GM18511 (cell line): ENCODE results near the gene DNAJC5.
"Not testable (repeated sequence)": the region's sequence is repeated elsewhere in the genome, so short reads cannot be mapped to it uniquely, and the experiment has no call there.

Source experiments
- ATAC-seq: cut with Tn5 transposase; IDR thresholded peaks from one replicate; pipeline ENCODE4 v1.9.1; 2021; ENCODE audit warnings: mild to moderate bottlenecking, moderate library complexity; ENCODE audit not compliant: unreplicated experiment

Gene DNAJC5

GRCh38 chr20:63903796-63904561 lies 9.1 kb downstream of the DNAJC5 start:
- ATAC-seq = no peak

- ATAC-seq = no peak
Measured at GRCh38 chr20:63908008-63908682, 13.2 kb downstream of the DNAJC5 start.

GRCh38 chr20:63911176-63911575 lies 16.2 kb downstream of the DNAJC5 start:
- ATAC-seq = no peak

GRCh38 chr20:63913768-63914167 lies 18.8 kb downstream of the DNAJC5 start:
- no peak for ATAC-seq

GRCh38 chr20:63915471-63915870 lies 20.5 kb downstream of the DNAJC5 start:
- no peak for ATAC-seq

- ATAC-seq = not testable (repeated sequence)
Measured at GRCh38 chr20:63916371-63916939, 21.5 kb downstream of the DNAJC5 start.

- no peak for ATAC-seq
Measured at GRCh38 chr20:63917811-63918210, 22.9 kb downstream of the DNAJC5 start.

GRCh38 chr20:63919130-63919529 lies 24.2 kb downstream of the DNAJC5 start:
- ATAC-seq = no peak

GRCh38 chr20:63920226-63920625 lies 25.3 kb downstream of the DNAJC5 start:
- no peak for ATAC-seq

GRCh38 chr20:63923651-63924050 lies 28.7 kb downstream of the DNAJC5 start:
- ATAC-seq = no peak

- no peak for ATAC-seq
Measured at GRCh38 chr20:63924241-63924640, 29.3 kb downstream of the DNAJC5 start.

- ATAC-seq = no peak
Measured at GRCh38 chr20:63926298-63926697, 31.4 kb downstream of the DNAJC5 start.

- no peak for ATAC-seq
Measured at GRCh38 chr20:63929071-63929470, 34.1 kb downstream of the DNAJC5 start.

- ATAC-seq = not testable (repeated sequence)
Measured at GRCh38 chr20:63929473-63929883, 34.6 kb downstream of the DNAJC5 start.

- ATAC-seq = no peak
Measured at GRCh38 chr20:63930971-63931553, 36.1 kb downstream of the DNAJC5 start.

- no peak for ATAC-seq
Measured at GRCh38 chr20:63931735-63932134, 36.8 kb downstream of the DNAJC5 start.

- no peak for ATAC-seq
Measured at GRCh38 chr20:63932606-63933160, 37.8 kb downstream of the DNAJC5 start.

GRCh38 chr20:63933646-63934045 lies 38.7 kb downstream of the DNAJC5 start:
- no peak for ATAC-seq

- ATAC-seq = no peak
Measured at GRCh38 chr20:63934271-63935068, 39.5 kb downstream of the DNAJC5 start.

- no peak for ATAC-seq
Measured at GRCh38 chr20:63935447-63935846, 40.5 kb downstream of the DNAJC5 start.

GRCh38 chr20:63937596-63937995 lies 42.7 kb downstream of the DNAJC5 start:
- ATAC-seq = no peak
